ENCODE data around the gene RTN4. TPM values are rescaled to one million over a fixed set of nuclear protein-coding genes. Genes with fewer than 3 reads are reported as not detected.

The RTN4 gene
- total RNA-seq, 1 experiment from 2014 or later: 200 TPM

- Histone ChIP-seq H3K4me1 (ENCODE audit: insufficient read depth, low read length) (no peaks in the 10 kb centered on the region), H3K27me3 (ENCODE audit: insufficient read depth, low read length) (no peaks in the 10 kb centered on the region), H2BK15ac (ENCODE audit: low read depth, low read length) (no peak overlapping the region), H4K5ac (ENCODE audit: insufficient read length, low read depth, low read length) (no peak overlapping the region), H4K20me1 (ENCODE audit: control insufficient read depth, insufficient read depth, insufficient read length) (no peaks in the 10 kb centered on the region), H2BK20ac (ENCODE audit: low read depth, low read length, poor library complexity, severe bottlenecking) (no peak overlapping the region), H3K9ac (ENCODE audit: extremely low read depth, insufficient read length, low read length) (no peak overlapping the region), H4K91ac (ENCODE audit: insufficient read length, low read depth, low read length) (no peak overlapping the region), H2BK12ac (ENCODE audit: insufficient read length, low read depth, low read length) (no peak overlapping the region), H2BK120ac (ENCODE audit: low read depth, low read length, poor library complexity, severe bottlenecking) (no peak overlapping the region), H3K14ac (ENCODE audit: insufficient read depth, low read length) (no peak overlapping the region), H4K8ac (replicated peaks; ENCODE audit: insufficient read length, low read depth, low read length) (no peak overlapping the region), H3K9me3 (ENCODE audit: control insufficient read depth, low read depth, low read length) (no peaks in the 10 kb centered on the region), H3K23ac (ENCODE audit: insufficient read length, low read depth, low read length) (no peak overlapping the region), H3K79me2 (ENCODE audit: insufficient read depth, low read length) (no peaks in the 10 kb centered on the region), H3K23me2 (ENCODE audit: insufficient read length, low read depth, low read length, poor library complexity, severe bottlenecking) (no peaks in the 10 kb centered on the region), H2BK5ac (ENCODE audit: insufficient read length, low read length) (no peak overlapping the region), H3K4ac (ENCODE audit: low read depth, low read length) (no peak overlapping the region), H3K18ac (ENCODE audit: insufficient read length, low read depth, low read length) (no peak overlapping the region), H3T11ph (ENCODE audit: low read length) (no peak overlapping the region), H3K27ac (ENCODE audit: insufficient read length, low read depth, low read length) (no peak overlapping the region), H2AFZ (ENCODE audit: low read length) (no peak overlapping the region), H3K56ac (ENCODE audit: insufficient read length, low read depth, low read length) (no peak overlapping the region), H2AK5ac (ENCODE audit: insufficient read length, low read length) (no peak overlapping the region), H3K4me2 (ENCODE audit: insufficient read depth, insufficient read length, low read length) (no peak overlapping the region), H3K79me1 (ENCODE audit: insufficient read depth, low read depth, low read length, poor library complexity, severe bottlenecking) (no peaks in the 10 kb centered on the region)
- Mint-ChIP-seq H3K4me3 (no peak overlapping the region), H3K36me3 (ENCODE audit: insufficient read depth in 1 of 3, low read depth in 3 of 3) (peaks cover 4 to 6% (median 4%) of the 10 kb centered on the region in 3 experiments; a peak in 6 of 7 replicates), H3K27ac (no peak overlapping the region; a peak in 1 of 7 replicates), H3K27me3 (ENCODE audit: low read depth) (peaks cover 2% of the 10 kb centered on the region), H3K9me3 (peaks cover 16 to 17% of the 10 kb centered on the region in 2 experiments), H3K4me1 (peaks cover 8% of the 10 kb centered on the region in 2 experiments)
- no CpG with 5 or more reads among the region's 15 CpGs for WGBS (ENCODE audit: extremely low coverage, insufficient read length, low lambda C conversion rate)
- no peak for TF ChIP-seq CTCF (conservative IDR thresholded peaks at IDR 0.05)
- DNase-seq: no peak
Observed at GRCh38 chr2:54941248-54941984, 108.8 kb downstream of the RTN4 start.

All from H9 (cell line).